OCI-LY1 (cell line): ENCODE results near the gene CPPED1.

Source experiments
- CTCF ChIP-seq: fragments of 200-600 bp; sonication (generic), shearing (Covaris generic); IDR thresholded peaks from 2 replicates; pipeline ENCODE4 v1.5.1; 2017; ENCODE audit warnings: mild to moderate bottlenecking, antibody characterized with exemption, low read length, moderate library complexity, mixed read lengths
- EZH2 ChIP-seq: fragments of 200-600 bp; sonication (generic), shearing (Covaris generic); IDR thresholded peaks from 2 replicates; pipeline ENCODE4 v1.8.0; 2017; ENCODE audit warnings: borderline replicate concordance, mixed run types, mild to moderate bottlenecking, antibody characterized with exemption, low read length, moderate library complexity, mixed read lengths

- TF ChIP-seq CTCF (no peak), EZH2 (no peak)
These were observed 176.3 kb downstream of the CPPED1 start for GRCh38 chr16:12627394-12627793.
